Skeletal muscle satellite cell (primary cell): ENCODE data around the gene RNPEPL1.

Source experiments
- H3K27me3 ChIP-seq: 2 replicates; pipeline ENCODE4 v1.7.0; 2013; ENCODE audit warnings: low read length; ENCODE audit not compliant: control insufficient read depth, insufficient read depth
- H3K36me3 ChIP-seq: 2 replicates; pipeline ENCODE4 v1.7.0; 2013; ENCODE audit warnings: mild to moderate bottlenecking, control low read depth, low read length; ENCODE audit not compliant: insufficient read depth
- H3K4me1 ChIP-seq: 2 replicates; pipeline ENCODE4 v1.7.0; 2013; ENCODE audit warnings: low read length; ENCODE audit not compliant: control insufficient read depth, insufficient read depth
- H3K4me2 ChIP-seq: 2 replicates; pipeline ENCODE4 v1.7.0; 2013; ENCODE audit warnings: mild to moderate bottlenecking, low read length
- H3K4me3 ChIP-seq: 2 replicates; pipeline ENCODE4 v1.7.0; 2013; ENCODE audit warnings: low read length
- H3K9ac ChIP-seq: 2 replicates; pipeline ENCODE4 v1.7.0; 2013; ENCODE audit warnings: mild to moderate bottlenecking, low read depth, low read length, moderate library complexity
- H3K9me3 ChIP-seq: replicated peaks from 2 replicates; pipeline ENCODE4 v1.7.0; 2013; ENCODE audit warnings: mild to moderate bottlenecking, control low read depth, low read length

Gene RNPEPL1

DNA sequence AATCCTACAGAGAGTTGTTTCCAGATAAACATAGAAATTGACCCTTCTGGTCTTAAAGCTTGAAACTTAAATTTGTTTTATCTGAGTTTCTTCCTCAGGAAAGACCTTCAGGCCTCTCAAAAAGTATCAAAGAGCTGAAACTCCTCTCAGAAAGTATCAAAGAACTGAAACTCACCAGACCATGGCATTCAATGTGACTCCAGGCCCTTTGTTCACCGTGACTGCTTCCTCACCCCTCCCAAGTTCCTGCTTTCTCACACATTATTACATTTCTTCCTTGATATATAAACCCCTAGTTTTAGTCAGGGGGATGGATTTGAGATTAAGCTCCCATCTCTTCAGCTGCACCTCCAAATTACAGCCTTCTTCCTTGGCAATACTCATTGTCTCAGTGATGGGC, 16.5 kb upstream of the RNPEPL1 start:
- Histone ChIP-seq H3K27me3 (no peaks in the 10 kb centered on the region), H3K4me2 (no peak overlapping the region), H3K9ac (no peak overlapping the region), H3K4me1 (no peaks in the 10 kb centered on the region), H3K9me3 (no peaks in the 10 kb centered on the region), H3K36me3 (no peaks in the 10 kb centered on the region), H3K4me3 (no peak overlapping the region)

DNA sequence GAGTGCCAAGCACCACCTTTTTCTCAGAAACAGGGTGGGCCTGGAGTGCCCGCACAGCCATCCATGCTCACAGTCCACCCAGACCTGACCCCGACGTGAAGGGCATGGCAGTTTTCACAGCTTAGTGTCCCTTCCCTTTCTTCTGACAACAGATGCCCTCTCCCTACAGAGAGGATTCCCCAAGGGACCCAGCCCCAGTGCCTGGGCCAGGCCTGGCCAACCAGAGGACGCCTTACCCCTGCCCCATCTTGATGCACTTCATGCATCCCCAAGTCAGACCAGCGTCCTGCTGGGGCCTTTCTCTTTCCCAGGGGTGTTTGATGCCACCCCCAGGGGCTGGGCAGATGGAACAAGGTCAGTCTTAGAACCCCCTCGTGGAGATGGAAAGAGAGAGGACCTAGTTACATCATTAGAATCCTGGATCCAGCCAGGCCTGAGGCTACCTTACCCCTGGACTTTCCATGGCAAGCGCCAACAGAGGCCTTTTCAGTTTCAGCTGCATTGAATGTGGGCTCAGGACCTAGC, 14.3 kb upstream of the RNPEPL1 start:
- no peak overlapping the region for H3K9ac ChIP-seq
- H3K4me1 ChIP-seq, result peaks cover 6% of the 10 kb centered on the region
- no peak overlapping the region for H3K4me2 ChIP-seq
- H3K36me3 ChIP-seq, result no peaks in the 10 kb centered on the region
- H3K9me3 ChIP-seq, result no peaks in the 10 kb centered on the region
- no peaks in the 10 kb centered on the region for H3K27me3 ChIP-seq
- no peak overlapping the region for H3K4me3 ChIP-seq

DNA sequence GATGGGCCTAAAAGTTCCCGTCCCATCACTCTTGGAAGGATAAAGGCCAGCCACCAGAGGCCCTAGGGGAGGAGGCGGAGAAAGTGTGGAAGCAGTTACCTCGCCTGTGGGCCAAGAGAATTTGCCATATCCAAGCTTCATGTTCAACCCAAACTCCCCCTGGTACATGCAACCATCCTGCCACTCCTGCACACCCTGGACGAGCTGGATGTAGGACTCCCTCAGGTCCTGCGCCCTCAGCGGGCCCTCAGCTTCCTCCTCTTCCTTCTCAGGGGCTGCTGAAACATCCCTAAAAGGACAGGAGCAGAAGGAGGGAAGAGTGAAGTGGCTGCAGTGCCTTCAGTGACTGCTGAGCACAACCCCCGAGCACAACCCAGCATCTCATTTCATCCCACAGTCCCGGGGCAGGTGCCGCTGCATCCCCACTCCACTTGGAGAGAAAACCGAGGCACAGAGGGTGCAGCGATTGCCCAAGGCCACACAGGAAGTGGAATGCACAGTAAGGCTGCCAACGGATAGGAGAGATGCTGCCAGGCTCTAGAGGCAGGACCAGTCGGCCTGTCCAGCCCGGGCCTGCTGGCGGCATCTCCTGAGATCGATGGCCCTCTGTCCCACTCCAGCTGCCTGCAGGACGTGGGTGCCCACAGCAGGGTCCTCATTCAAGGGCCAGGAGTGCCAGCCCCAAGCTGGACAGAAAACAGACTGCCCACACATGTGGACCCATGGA, 13.4 kb upstream of the RNPEPL1 start:
- H3K4me3 ChIP-seq, result no peak overlapping the region
- H3K36me3 ChIP-seq, result no peaks in the 10 kb centered on the region
- H3K4me1 ChIP-seq, result peaks cover 16% of the 10 kb centered on the region
- H3K9ac ChIP-seq, result no peak overlapping the region
- H3K9me3 ChIP-seq, result no peaks in the 10 kb centered on the region
- H3K27me3 ChIP-seq, result no peaks in the 10 kb centered on the region
- H3K4me2 ChIP-seq, result no peak overlapping the region

DNA sequence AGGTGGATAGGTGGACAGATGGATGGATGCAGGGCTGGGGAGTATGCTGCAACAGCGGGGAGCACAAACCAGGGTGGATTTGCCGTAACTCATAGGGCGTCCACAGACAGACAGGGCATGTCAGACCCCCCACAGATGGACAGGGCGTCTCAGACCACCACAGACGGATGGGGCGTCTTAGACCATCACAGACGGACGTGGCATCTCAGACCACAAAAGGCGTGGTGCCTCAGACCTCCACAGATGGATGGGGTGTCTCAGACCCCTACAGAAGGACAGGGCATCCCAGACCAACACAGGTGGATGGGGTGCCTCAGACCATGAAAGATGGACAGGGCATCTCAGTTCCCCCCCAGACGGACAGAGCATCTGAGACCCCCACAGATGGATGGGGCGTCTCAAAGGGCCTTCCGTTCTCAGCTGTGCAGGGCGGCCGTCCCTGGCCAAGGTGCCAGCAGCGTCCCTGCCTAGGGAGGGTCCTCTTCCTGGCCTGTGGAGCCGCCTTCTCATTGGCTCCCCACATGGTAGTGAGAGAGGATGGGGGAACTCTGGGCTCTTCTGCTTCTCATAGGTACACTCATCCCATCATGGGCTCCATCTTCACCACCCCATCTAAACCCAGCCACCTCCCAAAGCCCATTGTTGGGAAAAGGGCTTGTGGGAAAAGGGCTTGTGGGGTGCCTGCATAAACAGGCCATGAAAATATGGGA, 12.6 kb upstream of the RNPEPL1 start:
- no peak overlapping the region for H3K4me2 ChIP-seq
- no peaks in the 10 kb centered on the region for H3K9me3 ChIP-seq
- H3K9ac ChIP-seq, result no peak overlapping the region
- no peaks in the 10 kb centered on the region for H3K27me3 ChIP-seq
- peaks cover 17% of the 10 kb centered on the region for H3K4me1 ChIP-seq
- no peaks in the 10 kb centered on the region for H3K36me3 ChIP-seq
- H3K4me3 ChIP-seq, result no peak overlapping the region

DNA sequence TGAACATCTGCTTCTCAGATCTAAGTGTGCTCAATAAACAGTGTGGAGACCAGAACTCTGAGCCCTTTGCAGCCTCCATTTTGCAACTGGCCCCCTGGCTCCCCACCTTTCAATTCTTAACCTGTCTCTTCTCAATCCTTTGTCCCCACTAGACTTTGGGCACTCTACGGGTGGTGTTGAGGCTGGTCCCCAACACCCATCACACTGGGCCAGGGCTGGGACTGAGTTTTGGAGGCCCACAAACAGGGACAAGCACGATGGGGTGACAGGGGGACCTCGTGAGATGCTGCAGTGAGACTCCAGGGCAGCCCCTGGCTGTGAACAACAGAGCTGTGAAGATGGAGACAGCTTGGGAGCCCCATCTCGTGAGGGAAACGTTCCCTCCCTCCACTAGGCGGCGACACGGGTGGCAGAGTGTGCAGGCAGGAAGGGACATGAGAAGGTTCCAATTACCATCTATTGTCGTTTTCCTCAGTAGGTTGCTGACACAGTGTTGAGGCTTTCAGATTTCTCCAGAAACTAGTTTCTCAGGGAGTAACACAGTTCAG, 11.7 kb upstream of the RNPEPL1 start:
- H3K4me2 ChIP-seq, result no peak overlapping the region
- H3K36me3 ChIP-seq, result no peaks in the 10 kb centered on the region
- H3K9me3 ChIP-seq, result no peaks in the 10 kb centered on the region
- no peak overlapping the region for H3K4me3 ChIP-seq
- no peak overlapping the region for H3K9ac ChIP-seq
- H3K4me1 ChIP-seq, result peaks cover 22% of the 10 kb centered on the region
- no peaks in the 10 kb centered on the region for H3K27me3 ChIP-seq

DNA sequence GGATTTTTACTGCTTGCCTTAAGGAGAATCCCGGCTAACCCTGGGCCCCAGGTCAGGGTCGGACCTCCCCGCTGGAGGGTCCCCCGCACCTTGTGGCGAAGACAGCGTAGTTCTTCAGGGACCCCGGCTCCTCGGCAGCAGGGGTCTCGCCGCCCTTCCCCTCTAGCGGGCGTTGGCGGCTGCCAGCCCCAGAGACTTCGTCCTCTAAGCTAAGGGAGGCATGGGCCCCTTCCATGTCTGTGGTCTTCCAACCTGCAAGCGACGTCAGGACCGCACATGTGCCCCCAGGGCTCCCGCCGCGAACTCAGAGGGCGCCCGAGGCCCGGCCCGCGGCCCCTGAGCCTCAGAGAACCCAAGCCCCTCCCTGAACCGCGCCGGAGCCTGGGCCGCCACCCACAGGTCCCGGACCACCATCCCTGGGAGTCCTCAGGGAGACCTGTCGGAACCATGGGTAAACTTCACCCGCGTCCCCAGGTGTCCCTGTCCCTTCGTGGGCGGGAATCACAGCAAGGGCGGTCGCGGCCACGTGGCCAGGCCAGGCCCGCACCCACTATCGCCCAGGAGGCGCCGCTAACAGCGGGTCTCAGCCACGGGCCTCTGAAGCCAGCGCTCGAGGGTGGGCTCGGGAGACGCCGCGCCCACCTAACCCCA, 11.1 kb upstream of the RNPEPL1 start:
- Histone ChIP-seq H3K27me3 (no peaks in the 10 kb centered on the region), H3K36me3 (no peaks in the 10 kb centered on the region), H3K4me3 (peak overlapping the region; percentile 61), H3K9ac (no peak overlapping the region), H3K4me2 (peak overlapping the region; percentile 82), H3K4me1 (peaks cover 26% of the 10 kb centered on the region), H3K9me3 (no peaks in the 10 kb centered on the region)

DNA sequence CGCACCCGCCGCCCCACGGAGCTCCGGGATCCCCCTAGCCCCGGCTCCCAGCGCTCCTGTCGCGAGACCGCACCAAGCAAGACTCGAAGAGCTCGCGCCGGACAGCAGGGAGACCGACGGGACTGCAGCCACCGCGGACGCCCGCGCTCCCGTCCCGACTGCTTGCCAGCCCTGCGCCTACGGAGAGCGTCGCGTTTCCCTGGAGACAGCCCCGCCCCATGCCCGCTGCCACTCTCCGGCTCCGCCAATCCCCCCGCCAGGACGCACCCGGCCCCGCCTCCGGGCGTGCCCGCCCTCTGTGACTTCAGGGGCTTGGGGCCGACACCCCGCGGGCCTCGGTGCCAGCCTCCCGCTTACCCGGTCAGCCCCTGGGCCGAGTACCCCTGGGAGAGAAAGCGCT, 10.5 kb upstream of the RNPEPL1 start, which contains the start of gene ANKMY1:
Gene ANKMY1, minus strand, starts transcription at position 181 of the 400 bp plus-strand sequence. CDS start 653 bp downstream, outside the sequence.
- H3K4me2 ChIP-seq, result peak within 1 kb of the TSS; percentile 88
- H3K4me1 ChIP-seq, result peaks cover 26% of the 10 kb centered on the region
- no peaks in the 10 kb centered on the region for H3K27me3 ChIP-seq
- H3K4me3 ChIP-seq, result peak within 1 kb of the TSS; percentile 61
- no peak within 1 kb of the TSS for H3K9ac ChIP-seq
- no peaks in the 10 kb centered on the region for H3K9me3 ChIP-seq
- H3K36me3 ChIP-seq, result peaks cover 2% of the 10 kb centered on the region

DNA sequence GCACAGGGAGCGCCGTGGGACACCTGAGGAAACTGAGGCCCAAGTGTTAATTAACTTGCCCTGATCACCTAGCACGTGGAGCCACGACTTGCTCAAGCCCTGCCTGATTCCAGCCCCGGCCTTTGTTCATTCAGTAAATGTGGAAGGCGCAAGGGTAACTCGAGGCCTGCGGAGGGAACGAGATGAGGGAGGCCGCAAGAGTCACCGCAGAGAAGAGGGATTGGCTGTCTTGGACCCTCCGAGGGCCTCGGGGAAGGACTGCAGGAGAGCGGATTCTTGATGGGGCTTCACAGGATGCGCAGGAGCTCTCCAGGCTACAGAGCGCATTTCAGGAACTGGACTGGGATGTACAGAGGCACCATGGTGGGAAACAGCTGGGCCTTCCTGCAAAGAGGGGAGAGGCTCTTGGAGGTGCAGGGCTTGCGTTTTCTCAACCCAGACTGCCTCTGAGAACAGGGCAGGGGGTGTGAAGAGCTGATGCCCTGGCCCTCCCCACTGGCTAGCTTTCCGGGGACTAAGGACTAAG, 10.0 kb upstream of the RNPEPL1 start:
- H3K9me3 ChIP-seq, result no peaks in the 10 kb centered on the region
- H3K36me3 ChIP-seq, result peaks cover 3% of the 10 kb centered on the region
- H3K27me3 ChIP-seq, result no peaks in the 10 kb centered on the region
- peaks cover 26% of the 10 kb centered on the region for H3K4me1 ChIP-seq
- H3K9ac ChIP-seq, result no peak overlapping the region
- H3K4me2 ChIP-seq, result peak overlapping the region; percentile 82
- peak overlapping the region; percentile 61 for H3K4me3 ChIP-seq

DNA sequence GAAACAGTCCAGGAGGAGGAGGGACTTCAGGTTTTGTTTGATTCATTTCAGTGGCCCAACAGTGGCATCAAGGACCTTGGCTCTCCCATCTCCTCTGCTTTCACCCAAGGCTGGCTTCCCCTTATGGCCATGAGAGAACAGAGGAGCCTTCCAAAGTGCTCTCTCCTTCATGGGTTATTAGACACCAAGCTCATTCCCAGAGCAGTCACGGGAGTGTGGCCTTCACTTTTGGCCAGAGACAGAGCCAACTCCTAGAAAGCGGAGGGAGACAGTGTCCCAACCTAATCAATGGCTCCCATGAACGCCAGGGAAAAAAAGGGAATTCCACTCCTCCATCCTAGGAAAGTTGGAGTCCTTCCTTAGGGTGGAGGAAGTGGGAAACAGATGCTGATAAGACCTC, 9.0 kb upstream of the RNPEPL1 start:
- Histone ChIP-seq H3K4me3 (peak overlapping the region; percentile 93), H3K4me2 (peak overlapping the region; percentile 88), H3K36me3 (peaks cover 3% of the 10 kb centered on the region), H3K4me1 (peaks cover 26% of the 10 kb centered on the region), H3K9me3 (no peaks in the 10 kb centered on the region), H3K9ac (no peak overlapping the region), H3K27me3 (no peaks in the 10 kb centered on the region)

DNA sequence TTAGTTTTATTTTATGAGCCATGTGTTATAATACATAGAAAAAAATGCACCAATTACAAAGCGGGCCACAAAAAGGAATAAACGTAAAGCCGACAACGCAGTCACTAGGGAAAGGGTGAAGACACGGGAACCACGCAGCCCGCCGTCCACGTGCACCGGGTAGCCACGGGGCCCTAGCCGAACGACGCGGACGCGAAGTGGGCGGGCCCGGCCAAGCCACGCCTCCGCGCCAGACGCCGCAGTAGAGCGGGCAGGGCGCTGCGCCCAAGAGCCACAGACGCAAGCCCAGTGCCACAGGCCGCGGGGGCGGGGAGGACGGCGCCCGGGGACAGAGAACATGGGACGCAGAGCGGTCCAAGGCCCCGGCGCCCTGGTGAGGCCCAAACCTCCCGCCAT, 8.2 kb upstream of the RNPEPL1 start, which contains the start of gene DUSP28:
Gene DUSP28, plus strand, starts transcription at position 274 of the 396 bp plus-strand sequence. CDS start 328 bp downstream, outside the sequence.
- H3K9ac ChIP-seq, result peak within 1 kb of the TSS; percentile 96
- peaks cover 26% of the 10 kb centered on the region for H3K4me1 ChIP-seq
- H3K4me2 ChIP-seq, result peak within 1 kb of the TSS; percentile 88
- H3K4me3 ChIP-seq, result peak within 1 kb of the TSS; percentile 93
- H3K27me3 ChIP-seq, result no peaks in the 10 kb centered on the region
- no peaks in the 10 kb centered on the region for H3K9me3 ChIP-seq
- H3K36me3 ChIP-seq, result peaks cover 3% of the 10 kb centered on the region
